Measurements from ENCODE around the gene PALLD.

Gene PALLD

DNA sequence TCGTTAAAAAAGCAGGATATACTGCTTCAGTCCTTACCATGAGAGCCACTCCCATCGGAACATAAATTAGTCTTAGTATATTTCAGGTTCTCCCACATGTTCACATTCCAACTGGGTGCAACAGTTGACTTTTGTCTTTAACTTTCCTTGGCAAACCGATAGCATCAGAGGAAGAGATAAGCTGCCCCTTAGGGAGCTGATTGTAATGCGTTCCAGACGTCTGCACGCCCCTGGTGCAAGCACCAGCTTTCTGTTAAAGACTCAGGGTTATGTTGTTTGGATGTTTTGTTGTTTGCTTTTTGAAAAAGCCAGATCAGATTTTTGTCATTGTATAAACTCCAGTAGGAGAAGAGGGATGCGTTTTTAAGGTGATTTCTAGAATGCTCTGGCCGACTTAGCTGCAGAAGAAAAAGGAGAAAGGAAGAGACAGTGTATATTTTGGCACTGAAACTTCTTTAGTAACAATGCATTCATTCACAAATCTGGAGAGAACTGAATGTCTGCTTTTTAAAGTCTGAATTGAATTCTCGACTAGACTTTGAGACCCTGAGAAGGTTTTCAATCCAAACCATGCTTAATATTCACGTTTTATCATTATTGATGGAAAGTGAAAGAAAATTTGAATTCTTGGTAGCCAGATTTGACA lies 352.3 kb downstream of the PALLD start:
- Histone ChIP-seq H3K4me3 (ENCODE audit: low read depth, low read length, poor library complexity, severe bottlenecking) (no peak overlapping the region), H3K4me1 (ENCODE audit: insufficient read depth, low read length, severe bottlenecking) (no peaks in the 10 kb centered on the region), H3K9me2 (ENCODE audit: low read depth, low read length) (no peaks in the 10 kb centered on the region), H3K36me3 (ENCODE audit: insufficient read depth, low read length) (no peaks in the 10 kb centered on the region), H3K9me3 (ENCODE audit: low read length) (no peaks in the 10 kb centered on the region), H3K27ac (ENCODE audit: low read depth, low read length, poor library complexity, severe bottlenecking) (no peak overlapping the region), H3F3A (ENCODE audit: insufficient read depth, low read length) (no peaks in the 10 kb centered on the region), H3K4me2 (ENCODE audit: low read length) (no peak overlapping the region), H3K9ac (ENCODE audit: low read length) (no peak overlapping the region), H2AFZ (ENCODE audit: low read length) (no peak overlapping the region), H3K27me3 (ENCODE audit: insufficient read depth, low read length) (no peaks in the 10 kb centered on the region), H3K79me2 (ENCODE audit: insufficient read depth, low read length) (no peaks in the 10 kb centered on the region), H4K20me1 (ENCODE audit: insufficient read depth, low read length) (no peaks in the 10 kb centered on the region)
- no peak for TF ChIP-seq EZH2 (IDR thresholded peaks at IDR 0.05; ENCODE audit: borderline replicate concordance, low read length)
- TF ChIP-seq, protein P1, sequence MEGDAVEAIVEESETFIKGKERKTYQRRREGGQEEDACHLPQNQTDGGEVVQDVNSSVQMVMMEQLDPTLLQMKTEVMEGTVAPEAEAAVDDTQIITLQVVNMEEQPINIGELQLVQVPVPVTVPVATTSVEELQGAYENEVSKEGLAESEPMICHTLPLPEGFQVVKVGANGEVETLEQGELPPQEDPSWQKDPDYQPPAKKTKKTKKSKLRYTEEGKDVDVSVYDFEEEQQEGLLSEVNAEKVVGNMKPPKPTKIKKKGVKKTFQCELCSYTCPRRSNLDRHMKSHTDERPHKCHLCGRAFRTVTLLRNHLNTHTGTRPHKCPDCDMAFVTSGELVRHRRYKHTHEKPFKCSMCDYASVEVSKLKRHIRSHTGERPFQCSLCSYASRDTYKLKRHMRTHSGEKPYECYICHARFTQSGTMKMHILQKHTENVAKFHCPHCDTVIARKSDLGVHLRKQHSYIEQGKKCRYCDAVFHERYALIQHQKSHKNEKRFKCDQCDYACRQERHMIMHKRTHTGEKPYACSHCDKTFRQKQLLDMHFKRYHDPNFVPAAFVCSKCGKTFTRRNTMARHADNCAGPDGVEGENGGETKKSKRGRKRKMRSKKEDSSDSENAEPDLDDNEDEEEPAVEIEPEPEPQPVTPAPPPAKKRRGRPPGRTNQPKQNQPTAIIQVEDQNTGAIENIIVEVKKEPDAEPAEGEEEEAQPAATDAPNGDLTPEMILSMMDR (IDR thresholded peaks at IDR 0.05; ENCODE audit: low read length) = no peak

DNA sequence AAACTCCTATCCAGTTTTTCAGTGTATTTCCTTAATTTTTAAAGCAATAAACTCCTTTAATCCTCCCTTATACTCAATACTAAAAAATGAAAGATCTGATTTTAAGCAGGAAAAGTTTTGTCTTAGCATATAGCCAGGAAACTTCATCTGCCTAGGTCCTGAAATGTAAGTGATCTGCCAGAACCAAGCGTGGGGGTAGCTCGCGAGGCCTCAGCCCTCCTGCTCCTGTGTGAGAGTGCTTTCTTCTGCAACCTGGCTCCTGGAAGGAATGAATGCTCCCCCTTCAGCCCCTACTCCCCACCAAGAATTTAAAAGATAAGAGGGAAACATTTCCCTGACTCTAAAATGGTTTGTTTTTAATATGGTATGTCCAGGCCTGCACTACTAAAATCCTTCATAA lies 353.1 kb downstream of the PALLD start:
- H3K27ac ChIP-seq (ENCODE audit: low read depth, low read length, poor library complexity, severe bottlenecking) = no peak overlapping the region
- TF ChIP-seq, protein P1 (IDR thresholded peaks at IDR 0.05; ENCODE audit: low read length) = no peak
- no peak for TF ChIP-seq EZH2 (IDR thresholded peaks at IDR 0.05; ENCODE audit: borderline replicate concordance, low read length)
- H3K9me2 ChIP-seq (ENCODE audit: low read depth, low read length) = no peaks in the 10 kb centered on the region
- H3K9me3 ChIP-seq (ENCODE audit: low read length) = no peaks in the 10 kb centered on the region
- H3K4me1 ChIP-seq (ENCODE audit: insufficient read depth, low read length, severe bottlenecking) = no peaks in the 10 kb centered on the region
- H3K9ac ChIP-seq (ENCODE audit: low read length) = no peak overlapping the region
- no peak overlapping the region for H3K4me2 ChIP-seq (ENCODE audit: low read length)
- H3K4me3 ChIP-seq (ENCODE audit: low read depth, low read length, poor library complexity, severe bottlenecking) = no peak overlapping the region
- no peaks in the 10 kb centered on the region for H3F3A ChIP-seq (ENCODE audit: insufficient read depth, low read length)
- no peaks in the 10 kb centered on the region for H3K27me3 ChIP-seq (ENCODE audit: insufficient read depth, low read length)
- no peaks in the 10 kb centered on the region for H3K36me3 ChIP-seq (ENCODE audit: insufficient read depth, low read length)
- no peak overlapping the region for H2AFZ ChIP-seq (ENCODE audit: low read length)
- H4K20me1 ChIP-seq (ENCODE audit: insufficient read depth, low read length) = no peaks in the 10 kb centered on the region
- no peaks in the 10 kb centered on the region for H3K79me2 ChIP-seq (ENCODE audit: insufficient read depth, low read length)

DNA sequence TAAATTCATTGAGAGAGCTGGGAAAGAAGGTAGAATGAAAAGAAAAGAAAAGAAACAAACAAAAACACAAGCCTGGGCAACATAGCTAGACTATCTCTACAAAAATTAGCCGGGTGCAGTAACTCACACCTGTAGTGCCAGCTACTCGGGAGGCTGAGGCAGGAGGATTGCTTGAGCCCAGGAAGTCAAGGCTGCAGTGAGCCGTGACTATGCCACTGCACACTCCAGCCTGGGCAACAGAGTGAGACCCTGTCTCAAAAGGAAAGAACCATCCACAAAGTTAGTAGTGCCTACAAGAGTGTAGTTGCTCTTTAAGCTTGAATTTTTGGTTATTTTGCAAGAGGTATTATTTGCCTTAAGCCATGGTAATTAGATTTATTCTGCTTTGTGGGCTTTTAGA lies 355.5 kb downstream of the PALLD start:
- H3K4me2 ChIP-seq (ENCODE audit: low read length) = no peak overlapping the region
- no peak overlapping the region for H3K4me3 ChIP-seq (ENCODE audit: low read depth, low read length, poor library complexity, severe bottlenecking)
- no peak overlapping the region for H2AFZ ChIP-seq (ENCODE audit: low read length)
- H4K20me1 ChIP-seq (ENCODE audit: insufficient read depth, low read length) = no peaks in the 10 kb centered on the region
- H3K9me3 ChIP-seq (ENCODE audit: low read length) = no peaks in the 10 kb centered on the region
- no peak overlapping the region for H3K27ac ChIP-seq (ENCODE audit: low read depth, low read length, poor library complexity, severe bottlenecking)
- no peaks in the 10 kb centered on the region for H3K4me1 ChIP-seq (ENCODE audit: insufficient read depth, low read length, severe bottlenecking)
- no peaks in the 10 kb centered on the region for H3K27me3 ChIP-seq (ENCODE audit: insufficient read depth, low read length)
- no peaks in the 10 kb centered on the region for H3K79me2 ChIP-seq (ENCODE audit: insufficient read depth, low read length)
- H3K36me3 ChIP-seq (ENCODE audit: insufficient read depth, low read length) = no peaks in the 10 kb centered on the region
- TF ChIP-seq EZH2 (IDR thresholded peaks at IDR 0.05; ENCODE audit: borderline replicate concordance, low read length) = no peak
- TF ChIP-seq, protein P1 (IDR thresholded peaks at IDR 0.05; ENCODE audit: low read length) = no peak
- no peak overlapping the region for H3K9ac ChIP-seq (ENCODE audit: low read length)
- no peaks in the 10 kb centered on the region for H3F3A ChIP-seq (ENCODE audit: insufficient read depth, low read length)
- H3K9me2 ChIP-seq (ENCODE audit: low read depth, low read length) = no peaks in the 10 kb centered on the region
